Measurements from ENCODE around the gene CFAP52. TPM values are rescaled to one million over a fixed set of nuclear protein-coding genes. Genes with fewer than 3 reads are reported as not detected.

Gene CFAP52
- polyA plus RNA-seq, 4 donors, result 0.49 to 3.7 (median 2.9) TPM

Other genes with a start within 250 kb of the CFAP52 start
- gene STX8, start 822 bp upstream of the CFAP52 start, polyA plus RNA-seq (ENCODE audit: insufficient read length in 4 of 4), result 10 to 100 TPM; 60.9 to 75.6 (median 68.2) TPM
- 1 to 10 TPM; 1.1 to 9.2 (median 7.4) TPM for gene USP43, start 68.9 kb downstream of the CFAP52 start, polyA plus RNA-seq (ENCODE audit: insufficient read length in 4 of 4)
- not detected for gene DHRS7C, start 214.9 kb downstream of the CFAP52 start, polyA plus RNA-seq (ENCODE audit: insufficient read length in 4 of 4)
- gene GSG1L2, start 245.4 kb downstream of the CFAP52 start, polyA plus RNA-seq (ENCODE audit: insufficient read length in 4 of 4), result not detected
- 1 to 10 TPM in 1 of 4 donors, not detected in 3; 1.6 TPM for gene GLP2R, start 249.3 kb downstream of the CFAP52 start, polyA plus RNA-seq (ENCODE audit: insufficient read length in 4 of 4)

Measured in left renal pelvis (tissue), 4 donors.